ENCODE measurements around the gene BCAR3.
"Not testable (repeated sequence)": the region's sequence is repeated elsewhere in the genome, so short reads cannot be mapped to it uniquely, and the experiment has no call there.

Gene BCAR3

DNA sequence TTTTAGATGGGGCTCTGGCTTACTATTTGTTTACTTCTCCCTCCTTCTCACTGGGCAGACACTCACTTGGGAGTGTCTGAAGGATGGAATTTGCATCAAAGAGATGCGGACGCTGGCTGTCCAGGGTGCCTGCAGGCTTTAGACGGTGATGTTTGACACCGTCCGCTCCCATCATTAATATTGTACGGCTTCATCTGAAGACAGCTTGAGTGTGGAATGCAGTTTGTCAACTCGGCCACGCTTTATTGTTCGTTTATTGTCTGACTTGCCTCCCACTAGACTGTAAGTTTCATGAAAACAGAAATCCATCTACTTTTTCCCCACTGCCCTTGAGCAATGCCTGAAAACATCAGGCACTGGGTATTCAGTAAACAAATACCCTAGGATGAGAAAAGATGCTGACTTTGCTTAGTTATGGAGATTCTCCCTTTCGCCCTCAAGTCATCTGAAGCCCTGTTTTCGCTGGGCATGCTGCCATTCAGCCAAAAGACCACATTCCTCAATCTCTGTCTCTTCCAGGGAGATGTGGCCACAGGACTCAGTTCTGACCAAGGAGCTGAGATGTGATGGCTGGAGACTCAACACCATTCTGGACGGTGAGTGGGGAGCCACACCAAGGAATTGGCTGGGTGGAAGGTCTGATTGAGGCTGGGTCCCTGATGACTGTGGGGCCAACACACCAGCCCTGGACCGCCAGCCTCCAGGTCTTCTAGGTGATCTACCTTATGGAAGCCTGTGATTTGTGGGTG, 87.6 kb downstream of the BCAR3 start:
- no peak for DNase-seq
- H3K27me3 Mint-ChIP-seq, result peaks cover 2% of the 10 kb centered on the region
- no peak overlapping the region for H3K4me3 Mint-ChIP-seq
- no peaks in the 10 kb centered on the region for H3K36me3 Mint-ChIP-seq (ENCODE audit: low read depth)
- no peak overlapping the region for H3K27ac Mint-ChIP-seq
- peaks cover 14% of the 10 kb centered on the region for H3K4me1 Mint-ChIP-seq (ENCODE audit: low read depth)
- H3K9me3 Mint-ChIP-seq, result no peaks in the 10 kb centered on the region

DNA sequence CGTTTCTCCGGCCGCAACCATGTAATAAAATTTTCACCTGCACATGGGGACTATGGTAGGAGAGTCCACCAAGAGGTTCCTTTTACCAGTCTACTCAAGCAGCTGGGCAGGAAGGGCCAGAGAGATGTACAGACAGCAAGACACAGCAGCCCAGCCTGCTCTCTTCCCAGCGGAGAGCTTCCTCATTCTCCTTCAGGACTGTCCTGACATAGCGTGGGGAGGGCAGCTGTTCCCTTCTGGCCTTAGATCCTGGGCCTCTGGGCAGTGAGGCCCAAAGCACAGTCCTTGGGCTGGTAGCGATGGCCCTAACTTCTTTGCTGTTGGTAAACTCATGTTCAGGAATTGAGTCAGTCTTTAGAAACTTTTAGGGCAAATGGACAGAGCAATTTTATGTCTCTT, 89.1 kb downstream of the BCAR3 start:
- H3K27me3 Mint-ChIP-seq, result peaks cover 2% of the 10 kb centered on the region
- DNase-seq, result no peak

DNA sequence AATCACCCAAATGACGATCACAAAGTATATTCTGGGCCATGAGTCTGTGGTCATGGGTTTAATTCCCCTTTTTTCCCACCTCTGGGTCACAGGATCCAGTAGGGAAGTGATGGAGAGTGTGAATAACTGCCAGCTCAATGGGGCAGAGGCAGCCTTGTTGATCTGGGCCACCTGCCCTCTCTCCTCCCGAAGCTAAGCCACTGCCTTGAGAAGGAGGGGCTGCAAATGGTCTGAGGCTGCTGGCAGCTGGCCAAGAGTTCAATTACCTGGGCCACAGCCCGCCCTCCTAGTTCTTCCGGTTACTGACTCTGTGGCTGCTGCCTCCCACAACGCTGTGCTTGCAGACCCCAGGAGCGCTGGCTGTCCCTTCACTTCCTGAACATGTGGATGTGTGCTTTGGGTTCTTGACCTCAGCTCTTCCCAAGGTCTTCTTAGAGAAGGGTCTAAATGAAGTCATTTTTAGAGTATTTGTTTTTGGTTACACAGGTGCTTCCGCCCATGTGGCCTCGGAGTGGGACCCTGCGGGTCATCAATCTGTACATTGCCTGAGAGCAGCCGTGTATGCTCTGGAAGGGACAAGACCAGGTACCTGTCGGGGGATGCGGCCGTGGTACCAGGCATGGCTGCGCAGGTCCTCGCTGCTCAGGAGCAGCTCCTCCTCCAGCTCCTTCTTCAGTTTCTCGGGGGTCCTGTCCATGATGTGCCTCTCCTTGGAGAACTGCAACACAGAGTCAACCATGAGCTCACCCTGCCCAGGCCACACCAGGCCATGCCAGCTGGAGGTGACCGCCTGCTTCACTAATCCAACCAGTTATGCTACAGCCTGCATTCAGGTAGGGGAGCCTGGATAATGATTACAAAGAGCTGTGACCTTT, 89.7 kb downstream of the BCAR3 start:
- Mint-ChIP-seq H3K27ac (no peak overlapping the region), H3K9me3 (no peaks in the 10 kb centered on the region), H3K4me3 (no peak overlapping the region), H3K4me1 (ENCODE audit: low read depth) (peaks cover 22% of the 10 kb centered on the region), H3K36me3 (ENCODE audit: low read depth) (no peaks in the 10 kb centered on the region), H3K27me3 (peaks cover 2% of the 10 kb centered on the region)
- DNase-seq, result no peak

More for the DNA sequence above, 89.1 kb downstream of the BCAR3 start:
- peaks cover 22% of the 10 kb centered on the region for H3K4me1 Mint-ChIP-seq (ENCODE audit: low read depth)
- H3K4me3 Mint-ChIP-seq, result no peak overlapping the region
- no peaks in the 10 kb centered on the region for H3K36me3 Mint-ChIP-seq (ENCODE audit: low read depth)
- no peak overlapping the region for H3K27ac Mint-ChIP-seq
- no peaks in the 10 kb centered on the region for H3K9me3 Mint-ChIP-seq

GRCh38 chr1:93591291-93591675, 90.4 kb downstream of the BCAR3 start:
- not testable (repeated sequence) for H3K9me3 Mint-ChIP-seq; DNase-seq; H3K27me3 Mint-ChIP-seq; H3K4me3 Mint-ChIP-seq; H3K27ac Mint-ChIP-seq; H3K36me3 Mint-ChIP-seq (ENCODE audit: low read depth)
- peaks cover 22% of the 10 kb centered on the region for H3K4me1 Mint-ChIP-seq (ENCODE audit: low read depth)

DNA sequence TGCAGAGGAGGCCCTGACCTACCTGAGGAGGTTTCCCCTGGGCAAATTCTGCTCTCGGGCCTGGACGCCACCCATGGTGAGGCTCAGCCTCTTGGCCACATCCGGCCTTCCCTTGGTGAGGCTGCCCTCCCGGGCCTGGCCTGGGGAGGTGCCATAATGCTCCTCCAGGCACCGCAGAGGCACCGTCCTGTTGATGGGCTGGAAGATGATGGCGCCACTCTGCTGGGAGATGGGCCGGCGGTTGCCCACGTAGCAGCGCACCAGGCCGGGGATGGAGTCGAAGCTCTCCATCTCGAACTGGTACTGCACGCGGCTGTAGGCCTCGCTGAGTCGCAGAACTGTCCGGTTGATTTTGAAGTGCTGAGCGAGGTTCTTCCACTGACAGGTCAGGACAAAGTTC, 92.7 kb downstream of the BCAR3 start:
- DNase-seq, result no peak
- no peaks in the 10 kb centered on the region for H3K36me3 Mint-ChIP-seq (ENCODE audit: low read depth)
- peaks cover 22% of the 10 kb centered on the region for H3K4me1 Mint-ChIP-seq (ENCODE audit: low read depth)
- H3K27me3 Mint-ChIP-seq, result peaks cover 2% of the 10 kb centered on the region
- no peak overlapping the region for H3K27ac Mint-ChIP-seq
- H3K4me3 Mint-ChIP-seq, result no peak overlapping the region
- H3K9me3 Mint-ChIP-seq, result no peaks in the 10 kb centered on the region

- Mint-ChIP-seq H3K36me3 (ENCODE audit: low read depth) (no peaks in the 10 kb centered on the region), H3K27ac (no peak overlapping the region)
Measured at GRCh38 chr1:93588206-93588605, 93.4 kb downstream of the BCAR3 start.

DNA sequence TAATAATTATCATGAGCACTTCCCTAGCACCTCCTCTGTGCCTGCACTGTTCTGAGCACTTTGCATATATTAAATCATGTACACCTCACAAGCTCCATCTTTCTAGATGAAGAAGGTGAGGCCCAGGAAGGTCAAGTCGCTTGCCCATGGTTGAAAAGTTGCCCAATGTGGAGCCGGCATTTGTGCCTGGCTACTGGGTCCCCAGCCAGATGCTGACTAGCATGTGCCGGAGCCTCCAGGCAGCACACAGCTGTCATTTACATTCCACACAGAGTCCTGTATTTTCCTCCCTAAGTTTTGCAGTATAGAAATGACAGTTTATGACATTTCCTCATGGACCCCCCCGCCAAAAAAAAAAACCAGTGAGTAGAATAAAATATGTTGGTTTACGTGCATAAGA, 94.3 kb downstream of the BCAR3 start:
- Mint-ChIP-seq H3K4me1 (ENCODE audit: low read depth) (peaks cover 22% of the 10 kb centered on the region), H3K27ac (no peak overlapping the region), H3K27me3 (peaks cover 2% of the 10 kb centered on the region), H3K4me3 (no peak overlapping the region), H3K9me3 (no peaks in the 10 kb centered on the region), H3K36me3 (ENCODE audit: low read depth) (no peaks in the 10 kb centered on the region)
- DNase-seq, result no peak

More at GRCh38 chr1:93588206-93588605, 93.4 kb downstream of the BCAR3 start:
- DNase-seq, result no peak
- no peak overlapping the region for H3K4me3 Mint-ChIP-seq
- peaks cover 22% of the 10 kb centered on the region for H3K4me1 Mint-ChIP-seq (ENCODE audit: low read depth)
- no peaks in the 10 kb centered on the region for H3K9me3 Mint-ChIP-seq
- H3K27me3 Mint-ChIP-seq, result peaks cover 2% of the 10 kb centered on the region

- H3K9me3 Mint-ChIP-seq, result no peaks in the 10 kb centered on the region
- peaks cover 10% of the 10 kb centered on the region for H3K4me1 Mint-ChIP-seq (ENCODE audit: low read depth)
- no peak for DNase-seq
- H3K27me3 Mint-ChIP-seq, result no peaks in the 10 kb centered on the region
- H3K27ac Mint-ChIP-seq, result no peak overlapping the region
- H3K4me3 Mint-ChIP-seq, result no peak overlapping the region
- no peaks in the 10 kb centered on the region for H3K36me3 Mint-ChIP-seq (ENCODE audit: low read depth)
Measured at GRCh38 chr1:93585059-93585966, 96.3 kb downstream of the BCAR3 start.

GRCh38 chr1:93584261-93585003, 97.2 kb downstream of the BCAR3 start:
- Mint-ChIP-seq H3K27ac (no peak overlapping the region), H3K27me3 (no peaks in the 10 kb centered on the region), H3K4me1 (ENCODE audit: low read depth) (peaks cover 8% of the 10 kb centered on the region), H3K9me3 (no peaks in the 10 kb centered on the region), H3K4me3 (no peak overlapping the region), H3K36me3 (ENCODE audit: low read depth) (no peaks in the 10 kb centered on the region)
- no peak for DNase-seq

DNA sequence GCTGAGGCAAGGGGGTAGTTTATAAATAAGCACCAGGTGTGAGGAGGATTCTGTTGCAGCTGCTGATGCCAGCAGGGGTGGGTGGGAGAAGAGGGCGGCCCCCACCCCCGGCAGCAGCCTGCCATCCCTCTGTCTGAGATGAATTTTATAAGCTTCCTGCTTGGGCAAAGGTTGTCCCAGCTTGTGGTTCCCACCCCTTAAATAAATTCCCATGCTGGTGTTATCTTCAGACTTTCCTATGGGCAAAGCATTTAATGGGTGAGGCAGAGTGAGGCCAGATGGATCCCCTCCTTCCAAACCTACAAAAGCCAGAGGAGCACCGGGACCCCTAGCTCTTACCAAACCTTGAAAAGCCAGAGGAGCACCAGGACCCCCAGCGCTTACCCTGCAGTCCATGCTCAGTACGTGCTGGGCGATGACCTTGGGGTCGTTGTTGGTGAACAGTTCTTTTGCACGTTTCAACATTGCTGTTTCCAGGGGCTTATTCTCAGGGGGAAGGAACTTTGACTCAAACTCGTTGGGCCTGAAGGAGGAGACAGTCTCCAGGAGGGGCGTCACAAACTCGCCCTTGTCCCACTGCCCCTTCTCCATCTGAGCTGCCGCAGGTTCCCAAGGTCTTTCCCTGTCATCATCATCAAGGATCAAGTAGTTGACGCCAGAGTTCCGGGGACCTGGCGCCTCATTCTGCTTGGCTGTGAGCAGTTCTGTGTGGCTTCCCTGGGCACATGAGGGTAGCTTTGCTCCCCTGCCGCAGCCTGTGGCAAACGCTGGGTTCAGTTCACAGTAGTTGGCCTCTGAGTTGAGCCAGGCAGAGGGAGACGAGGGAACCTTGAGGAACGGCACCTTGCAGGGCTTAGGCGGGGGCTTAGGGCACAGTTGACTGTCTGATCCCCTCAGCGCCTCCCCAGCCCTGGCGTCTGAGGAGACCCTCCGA, 99.5 kb downstream of the BCAR3 start:
- H3K36me3 Mint-ChIP-seq (ENCODE audit: low read depth), result no peaks in the 10 kb centered on the region
- H3K9me3 Mint-ChIP-seq, result no peaks in the 10 kb centered on the region
- H3K27ac Mint-ChIP-seq, result no peak overlapping the region
- H3K4me1 Mint-ChIP-seq (ENCODE audit: low read depth), result no peaks in the 10 kb centered on the region
- DNase-seq, result no peak
- H3K4me3 Mint-ChIP-seq, result no peak overlapping the region
- H3K27me3 Mint-ChIP-seq, result no peaks in the 10 kb centered on the region

GRCh38 chr1:93579891-93580290, 101.7 kb downstream of the BCAR3 start:
- H3K9me3 Mint-ChIP-seq, result no peaks in the 10 kb centered on the region
- no peaks in the 10 kb centered on the region for H3K36me3 Mint-ChIP-seq (ENCODE audit: low read depth)
- H3K4me3 Mint-ChIP-seq, result no peak overlapping the region
- no peak for DNase-seq
- H3K27ac Mint-ChIP-seq, result no peak overlapping the region
- no peaks in the 10 kb centered on the region for H3K27me3 Mint-ChIP-seq
- no peaks in the 10 kb centered on the region for H3K4me1 Mint-ChIP-seq (ENCODE audit: low read depth)

DNA sequence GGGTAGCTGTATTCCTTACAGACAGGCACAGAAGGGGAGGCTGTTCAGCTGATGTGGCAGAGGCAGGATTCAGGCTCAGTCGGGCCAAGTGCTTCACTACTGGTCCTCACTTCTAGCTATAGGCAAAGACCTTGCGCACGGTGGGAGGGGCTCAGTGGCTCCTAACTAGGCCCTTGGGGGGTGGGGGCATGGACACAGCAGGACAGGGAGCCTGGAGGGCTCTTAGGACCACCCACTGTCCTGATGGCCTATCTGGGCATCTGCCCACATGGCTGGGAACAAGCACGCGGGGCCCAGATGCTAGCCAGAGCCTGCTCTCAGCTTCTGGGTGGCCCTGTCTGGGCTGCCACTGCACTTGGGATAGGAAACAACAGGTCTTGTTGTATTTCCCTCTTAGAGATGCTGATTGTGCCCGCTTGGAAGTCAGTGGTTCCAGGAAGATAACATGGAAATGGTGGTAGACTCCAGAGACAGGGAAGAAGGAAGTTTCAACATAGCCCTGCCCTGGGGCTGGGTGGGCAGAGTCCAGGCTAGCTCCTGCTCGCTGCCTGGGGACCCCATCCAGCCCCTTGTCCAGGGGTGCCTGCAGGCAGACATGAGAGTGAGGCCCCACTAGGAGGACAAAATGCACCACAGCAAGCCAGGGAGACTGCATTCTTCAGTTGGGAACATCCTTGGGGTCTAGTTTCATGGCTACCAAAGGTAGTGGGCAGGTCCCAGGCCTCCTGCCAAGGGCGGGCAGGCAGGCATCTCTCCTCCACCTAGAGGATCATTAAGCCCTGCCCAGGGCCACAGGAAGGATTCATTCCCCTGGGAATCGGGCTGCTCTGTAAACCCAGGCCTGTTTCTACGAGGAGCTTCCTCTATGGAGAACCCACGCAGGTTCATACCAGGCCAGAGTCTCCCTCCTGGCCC, 102.5 kb downstream of the BCAR3 start:
- no peak for DNase-seq
- Mint-ChIP-seq H3K27ac (no peak overlapping the region), H3K4me3 (no peak overlapping the region), H3K36me3 (ENCODE audit: low read depth) (no peaks in the 10 kb centered on the region), H3K27me3 (no peaks in the 10 kb centered on the region), H3K9me3 (no peaks in the 10 kb centered on the region), H3K4me1 (ENCODE audit: low read depth) (no peaks in the 10 kb centered on the region)

All from activated T-cell treated with anti-CD3 and anti-CD28 coated beads, Interleukin-2, amount 50 U/mL, for 24 hours (primary cell).